GM21381 (cell line): ENCODE results near the gene C22orf23.
"Not testable (repeated sequence)": the region's sequence is repeated elsewhere in the genome, so short reads cannot be mapped to it uniquely, and the experiment has no call there.

Experiments used
- ATAC-seq: cut with Tn5 transposase; IDR thresholded peaks from one replicate; pipeline ENCODE4 v1.9.1; 2021; ENCODE audit warnings: mild to moderate bottlenecking, moderate library complexity; ENCODE audit not compliant: unreplicated experiment

C22orf23 gene

DNA sequence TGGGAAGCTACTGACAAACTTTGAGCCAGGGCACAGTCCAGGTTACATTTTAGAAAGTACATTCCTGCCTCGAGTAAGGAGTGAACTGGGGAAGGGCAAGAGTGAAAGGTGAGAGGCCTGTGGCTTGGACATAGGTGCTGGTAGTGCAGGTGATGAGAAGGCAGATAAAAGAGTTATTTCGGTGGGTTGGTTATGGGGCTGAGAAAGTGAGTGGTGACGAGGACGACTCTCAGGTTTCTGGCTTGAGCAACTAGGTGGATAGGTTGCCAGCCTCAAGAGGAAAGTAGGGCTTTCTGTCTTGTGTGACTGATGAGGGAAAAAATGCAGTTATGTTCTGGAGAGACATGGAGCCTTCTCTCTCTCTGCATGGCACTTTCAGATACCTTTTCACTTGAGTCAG is 3.8 kb upstream of the C22orf23 start:
- no peak for ATAC-seq

- not testable (repeated sequence) for ATAC-seq
These were observed 2.5 kb upstream of the C22orf23 start for GRCh38 chr22:37955825-37956397.

DNA sequence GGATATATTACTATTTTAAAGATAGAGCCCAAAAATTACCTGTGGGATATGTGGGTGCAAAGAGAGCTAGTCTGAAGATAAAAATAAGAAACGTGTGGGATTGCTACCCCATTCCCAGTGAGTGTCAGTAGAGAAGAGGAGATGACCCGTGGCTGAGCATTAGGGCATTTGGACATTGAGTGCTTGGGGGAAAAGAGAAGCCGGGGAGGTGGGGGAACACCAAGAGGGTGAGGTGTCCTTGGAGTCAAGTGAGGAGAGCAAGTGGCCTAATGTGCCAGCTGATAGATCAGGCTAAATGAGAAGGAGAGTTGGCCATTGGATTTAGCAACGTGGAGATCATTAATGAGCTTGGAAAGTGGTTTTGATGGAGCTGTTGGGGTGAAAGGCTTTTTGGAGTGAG is 1.3 kb upstream of the C22orf23 start:
- no peak for ATAC-seq

- peak; percentile 9 for ATAC-seq
These were observed 352 bp downstream of the C22orf23 start for GRCh38 chr22:37953062-37953436.

DNA sequence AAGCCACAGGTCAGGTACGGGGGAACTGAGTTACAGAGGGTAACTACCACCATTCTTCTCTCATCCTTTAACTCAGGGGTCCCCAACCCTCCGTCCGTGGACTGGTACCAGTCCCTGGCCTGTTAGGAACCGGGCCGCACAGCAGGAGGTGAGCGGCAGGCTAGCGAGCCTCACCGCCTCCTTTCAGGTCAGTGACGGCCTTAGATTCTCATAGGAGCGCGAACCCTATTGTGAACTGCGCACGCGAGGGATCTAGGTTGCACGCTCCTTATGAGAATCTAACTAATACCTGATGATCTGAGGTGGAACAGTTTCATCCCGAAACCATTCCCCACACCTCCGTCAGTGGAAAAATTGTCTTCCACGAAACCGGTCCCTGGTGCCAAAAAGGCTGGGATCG is 772 bp downstream of the C22orf23 start:
- ATAC-seq: not testable (repeated sequence)

GRCh38 chr22:37951305-37951704 is 2.1 kb downstream of the C22orf23 start:
- ATAC-seq: no peak

- ATAC-seq: not testable (repeated sequence)
These were observed 6.1 kb downstream of the C22orf23 start for GRCh38 chr22:37947142-37947795.

GRCh38 chr22:37944423-37944822 is 9.0 kb downstream of the C22orf23 start:
- not testable (repeated sequence) for ATAC-seq

DNA sequence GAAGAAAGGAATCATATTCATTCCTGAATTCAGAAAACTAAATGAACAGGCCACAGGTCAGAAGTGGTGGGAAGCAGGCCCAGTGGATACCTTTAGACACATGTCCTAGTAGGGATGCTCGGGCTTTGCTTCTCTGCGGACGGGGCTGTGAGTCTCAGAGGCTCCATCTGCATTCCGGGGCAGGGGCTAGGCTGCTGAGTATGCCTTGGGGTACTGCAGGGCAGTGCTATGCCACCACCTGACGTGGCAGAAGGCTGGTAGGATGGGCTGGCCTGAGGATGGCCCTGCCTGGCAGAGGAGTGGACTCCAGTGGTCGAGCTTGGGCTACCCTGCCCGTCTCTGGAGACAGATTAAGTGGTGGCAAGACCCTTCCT is 9.6 kb downstream of the C22orf23 start:
- ATAC-seq: no peak

GRCh38 chr22:37943136-37943824 is 10.1 kb downstream of the C22orf23 start:
- no peak for ATAC-seq

DNA sequence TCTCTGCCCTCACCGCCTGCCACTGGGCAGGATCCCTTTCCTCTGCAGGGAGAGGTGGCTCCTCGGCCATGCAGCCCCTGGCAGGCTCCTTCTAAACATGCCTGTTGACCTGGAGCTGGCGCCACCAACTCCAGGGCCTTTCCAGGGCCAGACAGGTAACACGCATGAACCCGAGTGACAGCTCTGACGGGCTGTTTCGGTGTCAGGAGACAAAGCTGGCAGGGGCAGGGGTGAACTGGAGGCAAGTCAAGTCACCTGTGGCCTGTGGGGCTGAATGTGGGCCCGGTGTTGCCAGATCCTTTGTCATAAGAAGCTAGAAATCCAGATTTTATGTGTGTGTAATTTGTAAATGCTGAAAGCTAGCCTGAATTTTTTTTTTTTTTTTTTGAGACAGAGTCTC is 11.3 kb downstream of the C22orf23 start:
- ATAC-seq: no peak

GRCh38 chr22:37940698-37941376 is 12.6 kb downstream of the C22orf23 start:
- no peak for ATAC-seq

GRCh38 chr22:37933711-37934376 is 19.6 kb downstream of the C22orf23 start:
- ATAC-seq: peak; percentile 74

- ATAC-seq: no peak
These were observed 20.4 kb downstream of the C22orf23 start for GRCh38 chr22:37932821-37933578.

- no peak for ATAC-seq
These were observed 21.0 kb downstream of the C22orf23 start for GRCh38 chr22:37932401-37932800.

GRCh38 chr22:37931893-37932389 is 21.5 kb downstream of the C22orf23 start:
- ATAC-seq: no peak

DNA sequence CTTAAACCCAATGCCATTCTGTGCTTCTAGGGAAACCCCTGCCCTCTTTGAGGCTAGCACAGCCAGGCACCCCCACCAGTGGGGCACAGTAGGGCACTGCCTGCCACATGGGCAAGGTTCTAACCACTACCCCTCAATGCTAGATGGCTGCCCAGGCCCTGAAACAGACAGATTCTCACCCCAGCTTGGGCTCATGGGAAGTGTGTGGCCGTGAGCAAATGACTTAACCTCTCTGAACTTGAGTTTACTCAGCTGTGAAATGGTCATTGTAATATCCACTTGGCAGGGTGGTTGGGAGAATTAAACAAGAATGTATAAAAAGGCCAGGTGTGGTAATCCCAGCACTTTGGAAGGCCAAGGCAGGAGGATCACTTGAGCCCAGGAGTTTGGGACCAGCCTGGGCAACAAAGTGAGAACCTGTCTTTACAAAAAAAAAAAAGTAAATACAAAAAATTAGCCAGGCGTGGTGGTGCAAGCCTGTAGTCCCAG is 22.4 kb downstream of the C22orf23 start:
- ATAC-seq: no peak

GRCh38 chr22:37930270-37930951 is 23.0 kb downstream of the C22orf23 start:
- ATAC-seq: no peak

DNA sequence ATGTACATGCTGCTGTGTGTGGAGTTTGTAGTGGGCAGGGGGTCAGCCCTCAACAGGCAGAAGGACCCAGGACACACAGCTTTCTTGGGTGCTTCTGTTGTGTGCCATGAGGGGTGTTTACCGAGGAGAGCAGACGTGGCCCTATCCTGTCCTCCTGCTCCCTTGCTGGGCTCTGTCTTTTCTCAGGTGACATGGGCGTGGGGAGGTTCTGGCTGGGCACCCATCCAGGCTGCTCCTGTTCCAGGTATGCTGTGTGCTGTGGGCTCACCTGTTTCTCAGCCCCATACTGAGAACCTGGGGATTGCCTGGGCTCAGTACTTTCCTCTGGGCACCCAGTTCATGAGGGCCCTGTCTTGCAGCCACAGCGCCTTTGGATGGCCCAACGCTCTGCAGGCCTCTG is 24.0 kb downstream of the C22orf23 start:
- ATAC-seq: no peak

- ATAC-seq: no peak
These were observed 25.8 kb downstream of the C22orf23 start for GRCh38 chr22:37927637-37927936.
